NCI-H187 (cell line): ENCODE results near the gene DSCAML1.

Experiments
- DNase-seq, 2 experiments: peaks; one replicate each; lab custom pipeline; 2025; lab: John Stamatoyannopoulos, UW

The DSCAML1 gene

GRCh38 chr11:117634756-117635603 is 162.0 kb downstream of the DSCAML1 start:
- DNase-seq = no peak

- no peak for DNase-seq
These were observed 162.8 kb downstream of the DSCAML1 start for GRCh38 chr11:117633976-117634755.

GRCh38 chr11:117633186-117633754 is 163.7 kb downstream of the DSCAML1 start:
- no peak for DNase-seq

GRCh38 chr11:117632306-117632705 is 164.7 kb downstream of the DSCAML1 start:
- no peak for DNase-seq

GRCh38 chr11:117631336-117632140 is 165.5 kb downstream of the DSCAML1 start:
- no peak for DNase-seq

- DNase-seq = no peak
These were observed 167.0 kb downstream of the DSCAML1 start for GRCh38 chr11:117629891-117630538.

GRCh38 chr11:117629146-117629545 is 167.9 kb downstream of the DSCAML1 start:
- no peak for DNase-seq

- no peak for DNase-seq
These were observed 169.8 kb downstream of the DSCAML1 start for GRCh38 chr11:117627259-117627658.

GRCh38 chr11:117626576-117626975 is 170.4 kb downstream of the DSCAML1 start:
- DNase-seq = no peak

- no peak for DNase-seq
These were observed 171.8 kb downstream of the DSCAML1 start for GRCh38 chr11:117625237-117625636.

GRCh38 chr11:117623831-117624271 is 173.2 kb downstream of the DSCAML1 start:
- no peak for DNase-seq

GRCh38 chr11:117621226-117621625 is 175.8 kb downstream of the DSCAML1 start:
- DNase-seq = no peak

GRCh38 chr11:117620659-117621058 is 176.4 kb downstream of the DSCAML1 start:
- DNase-seq = no peak

- no peak for DNase-seq
These were observed 176.9 kb downstream of the DSCAML1 start for GRCh38 chr11:117620086-117620485.

- no peak for DNase-seq
These were observed 177.4 kb downstream of the DSCAML1 start for GRCh38 chr11:117619661-117620060.

- no peak for DNase-seq
These were observed 178.0 kb downstream of the DSCAML1 start for GRCh38 chr11:117618982-117619355.

GRCh38 chr11:117618302-117618981 is 178.6 kb downstream of the DSCAML1 start:
- DNase-seq = peak in 1 of 2 experiments; percentile 23

- DNase-seq = no peak
These were observed 180.0 kb downstream of the DSCAML1 start for GRCh38 chr11:117616979-117617378.

GRCh38 chr11:117614728-117615127 is 182.3 kb downstream of the DSCAML1 start:
- DNase-seq = no peak

- no peak for DNase-seq
These were observed 183.5 kb downstream of the DSCAML1 start for GRCh38 chr11:117613521-117613920.

GRCh38 chr11:117612177-117612576 is 184.8 kb downstream of the DSCAML1 start:
- no peak for DNase-seq
